Measurements from ENCODE around the gene USP3.

DNA sequence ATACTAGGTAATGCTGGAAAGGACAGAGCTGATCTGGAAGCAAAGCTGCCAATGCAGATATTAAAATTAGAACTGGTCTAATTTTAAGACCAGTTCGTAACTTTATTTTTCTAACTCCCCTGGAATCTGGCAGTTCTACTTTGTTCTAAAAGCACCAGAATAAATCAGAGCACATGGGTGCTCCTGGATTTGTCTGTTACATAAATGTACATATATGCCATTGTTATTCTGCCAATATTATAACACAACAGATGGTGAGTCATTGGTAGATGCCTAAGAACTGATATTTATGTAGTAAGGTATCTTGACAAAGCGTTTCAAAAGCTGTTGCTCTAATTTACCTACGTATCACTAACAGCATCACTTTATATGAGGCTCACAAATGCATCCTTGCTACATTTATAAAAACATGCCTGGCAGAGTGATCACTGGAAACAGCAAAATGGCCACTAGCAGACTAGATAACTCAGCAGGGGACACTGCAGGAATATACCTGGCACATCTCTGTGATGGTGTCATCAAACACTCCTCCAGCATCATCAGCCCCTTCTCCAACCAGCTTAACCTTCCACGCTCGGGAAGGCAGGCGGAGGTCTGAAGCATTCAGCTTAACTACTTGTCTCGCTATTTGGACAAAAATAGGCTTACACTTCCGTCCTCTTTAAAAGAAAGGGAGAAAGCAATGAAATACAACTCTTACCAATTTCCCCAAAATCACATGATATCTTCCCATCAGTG is 119.0 kb downstream of the USP3 start:
- TF ChIP-seq, protein P1, sequence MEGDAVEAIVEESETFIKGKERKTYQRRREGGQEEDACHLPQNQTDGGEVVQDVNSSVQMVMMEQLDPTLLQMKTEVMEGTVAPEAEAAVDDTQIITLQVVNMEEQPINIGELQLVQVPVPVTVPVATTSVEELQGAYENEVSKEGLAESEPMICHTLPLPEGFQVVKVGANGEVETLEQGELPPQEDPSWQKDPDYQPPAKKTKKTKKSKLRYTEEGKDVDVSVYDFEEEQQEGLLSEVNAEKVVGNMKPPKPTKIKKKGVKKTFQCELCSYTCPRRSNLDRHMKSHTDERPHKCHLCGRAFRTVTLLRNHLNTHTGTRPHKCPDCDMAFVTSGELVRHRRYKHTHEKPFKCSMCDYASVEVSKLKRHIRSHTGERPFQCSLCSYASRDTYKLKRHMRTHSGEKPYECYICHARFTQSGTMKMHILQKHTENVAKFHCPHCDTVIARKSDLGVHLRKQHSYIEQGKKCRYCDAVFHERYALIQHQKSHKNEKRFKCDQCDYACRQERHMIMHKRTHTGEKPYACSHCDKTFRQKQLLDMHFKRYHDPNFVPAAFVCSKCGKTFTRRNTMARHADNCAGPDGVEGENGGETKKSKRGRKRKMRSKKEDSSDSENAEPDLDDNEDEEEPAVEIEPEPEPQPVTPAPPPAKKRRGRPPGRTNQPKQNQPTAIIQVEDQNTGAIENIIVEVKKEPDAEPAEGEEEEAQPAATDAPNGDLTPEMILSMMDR (IDR thresholded peaks at IDR 0.05; ENCODE audit: borderline replicate concordance, extremely low read depth, low read length, poor library complexity, severe bottlenecking) = no peak
- no peak for TF ChIP-seq EZH2 (IDR thresholded peaks at IDR 0.05; ENCODE audit: borderline replicate concordance, low read depth, low read length, severe bottlenecking)

All from DND-41 (cell line).